Activated CD4-positive, alpha-beta T cell treated with anti-CD3 and anti-CD28 coated beads for 36 hours (primary cell): ENCODE results near the gene TMEM129. TPM values are rescaled to one million over a fixed set of nuclear protein-coding genes. Genes with fewer than 3 reads are reported as not detected.

Source experiments
- ATAC-seq: fragments of 200-7000 bp; cut with Tn5 transposase; one replicate; pipeline ENCODE4 v1.10.0; 2021; ENCODE audit warnings: mild to moderate bottlenecking, moderate library complexity
- CTCF ChIA-PET: fragments of 350-600 bp; sonication (Branson Sonifier 250); formaldehyde crosslinking; loops from one replicate; lab custom pipeline; 2021; ENCODE audit warnings: antibody characterized with exemption; lab: Charles Lee
- POLR2A ChIA-PET: fragments of 350-600 bp; sonication (Branson Sonifier 250); formaldehyde crosslinking; loops from one replicate; lab custom pipeline; 2021; ENCODE audit warnings: antibody characterized with exemption, inconsistent platforms; lab: Charles Lee
- DNase-seq: peaks from one replicate; pipeline ENCODE4 v3.0.0-alpha.2; 2020
- H3K27ac Mint-ChIP-seq: one replicate; pipeline ENCODE4 v1.8.0; 2021; ENCODE audit warnings: mixed read lengths
- H3K27me3 Mint-ChIP-seq: one replicate; pipeline ENCODE4 v1.8.0; 2021; ENCODE audit warnings: mixed read lengths
- H3K36me3 Mint-ChIP-seq: one replicate; pipeline ENCODE4 v1.8.0; 2021; ENCODE audit warnings: low read depth, mixed read lengths
- H3K4me1 Mint-ChIP-seq: one replicate; pipeline ENCODE4 v1.8.0; 2021; ENCODE audit warnings: mixed read lengths
- H3K4me3 Mint-ChIP-seq: one replicate; pipeline ENCODE4 v1.8.0; 2021; ENCODE audit warnings: mild to moderate bottlenecking, moderate library complexity, mixed read lengths
- H3K9me3 Mint-ChIP-seq: one replicate; pipeline ENCODE4 v1.8.0; 2021; ENCODE audit warnings: low read depth, mixed read lengths
- intact Hi-C, 2 experiments: fragments of 100-400 bp; cut with DNase I in 1 of 2; cut with micrococcal nuclease in 1 of 2; formaldehyde crosslinking; loops; one replicate each; pipeline versions ENCODE4 v1.14.2 to v1.15.1; 2022 to 2024; cut with DNase I, micrococcal nuclease
- total RNA-seq, 2 experiments: library from RNA; stranded (reverse); gene quantifications; one replicate each; pipeline ENCODE4 v1.2.3, GENCODE V29; 2021

The TMEM129 gene
- total RNA-seq, 2 experiments from 2014 or later, result 13.7 to 14.6 TPM

DNA sequence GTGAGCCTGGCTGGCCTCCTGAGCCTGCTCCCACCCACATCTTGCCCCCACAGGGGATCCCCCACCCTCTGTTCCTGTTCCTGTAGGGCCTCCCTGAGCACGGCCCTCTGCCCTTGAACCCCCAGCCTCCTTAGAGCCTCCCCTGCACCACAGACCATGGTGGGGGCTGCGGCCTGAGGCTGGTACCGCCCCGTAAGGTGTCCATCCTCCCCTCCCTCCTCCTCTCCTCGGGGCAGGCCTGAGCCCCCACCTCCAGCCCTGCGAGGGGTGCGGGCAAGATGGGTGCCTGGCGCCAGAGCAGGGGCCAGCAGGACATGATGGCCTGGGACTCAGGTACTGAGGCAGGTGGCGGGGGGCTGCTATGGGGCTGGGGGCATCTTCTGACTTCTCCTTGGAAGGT, 43.5 kb upstream of the TMEM129 start:
- no peak overlapping the region for H3K27ac Mint-ChIP-seq
- CTCF ChIA-PET, result no interaction called here

DNA sequence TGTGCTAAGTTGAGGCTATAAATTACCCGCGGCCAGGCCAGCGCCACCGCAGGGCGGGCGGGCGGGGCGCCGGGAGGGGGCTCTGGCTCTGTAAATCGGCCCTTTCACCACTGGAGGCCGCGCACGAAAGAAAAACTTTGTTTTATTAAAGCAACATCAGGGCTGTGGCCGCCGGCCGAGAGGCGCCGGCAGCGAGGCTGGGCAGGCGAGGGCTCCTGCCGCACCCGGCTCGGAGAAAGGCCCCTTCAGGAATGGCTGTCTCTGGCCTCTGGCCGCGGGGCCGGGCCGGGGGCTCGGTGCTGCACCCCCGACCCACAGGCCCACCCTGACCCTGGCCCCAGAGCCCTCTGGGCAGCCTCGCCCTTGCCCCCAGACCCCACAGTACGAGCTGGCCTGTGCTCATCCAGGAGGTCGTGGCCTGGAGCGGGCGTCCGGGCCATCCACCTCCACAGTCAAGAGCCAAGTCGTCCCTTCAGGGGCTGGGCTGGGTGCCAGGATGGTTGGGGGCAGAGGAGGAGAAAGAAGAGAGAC, 42.5 kb upstream of the TMEM129 start:
- no peaks in the 10 kb centered on the region for H3K4me1 Mint-ChIP-seq
- intact Hi-C loops, result no loop called here

More for the DNA sequence above, 43.5 kb upstream of the TMEM129 start:
- Mint-ChIP-seq H3K36me3 (no peaks in the 10 kb centered on the region), H3K9me3 (no peaks in the 10 kb centered on the region), H3K27me3 (peaks cover 17% of the 10 kb centered on the region), H3K4me1 (no peaks in the 10 kb centered on the region), H3K4me3 (no peak overlapping the region)
- intact Hi-C loops, result no loop called here
- POLR2A ChIA-PET, result no interaction called here
- ATAC-seq (no peak), DNase-seq (no peak)

DNA sequence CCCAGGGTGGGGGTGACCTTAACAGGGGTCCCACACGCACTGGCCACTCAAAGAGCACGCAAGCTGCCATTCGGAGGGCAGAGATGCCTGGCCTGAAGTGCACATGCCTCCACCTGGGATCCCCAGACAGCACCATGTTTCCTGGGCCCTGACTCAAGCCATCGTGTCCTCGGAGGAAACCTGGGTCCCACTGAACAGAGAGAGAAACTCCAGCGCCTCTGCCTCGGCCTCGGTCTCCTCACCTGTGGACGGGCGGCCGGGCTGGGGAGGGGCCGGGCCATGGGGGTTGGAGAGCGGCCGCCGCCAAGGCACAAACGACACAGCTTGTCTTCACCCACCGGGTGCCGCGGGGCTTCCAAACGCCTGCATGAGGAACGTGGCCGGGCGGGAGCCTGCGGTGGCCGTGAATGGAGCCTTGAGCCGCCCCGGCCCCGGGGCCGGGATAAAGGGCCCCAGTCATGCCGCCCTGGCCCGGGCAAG, 42.0 kb upstream of the TMEM129 start:
- ATAC-seq, result no peak
- Mint-ChIP-seq H3K27me3 (peaks cover 14% of the 10 kb centered on the region), H3K9me3 (no peaks in the 10 kb centered on the region), H3K4me1 (no peaks in the 10 kb centered on the region), H3K36me3 (no peaks in the 10 kb centered on the region), H3K27ac (no peak overlapping the region), H3K4me3 (no peak overlapping the region)
- CTCF ChIA-PET, result interaction anchor here (0.5 kb wide), 1 partner anchor 45 kb away, joined by 3 read pairs; no protein-coding TSS in a partner anchor
- POLR2A ChIA-PET, result no interaction called here
- intact Hi-C loops, result no loop called here
- DNase-seq, result no peak

More for the DNA sequence above, 42.5 kb upstream of the TMEM129 start:
- no peaks in the 10 kb centered on the region for H3K9me3 Mint-ChIP-seq
- ChIA-PET POLR2A (no interaction called here), CTCF (interaction anchor here (0.5 kb wide), 1 partner anchor 44 kb away, joined by 3 read pairs; no protein-coding TSS in a partner anchor)
- H3K27me3 Mint-ChIP-seq, result peaks cover 17% of the 10 kb centered on the region
- H3K27ac Mint-ChIP-seq, result no peak overlapping the region
- no peaks in the 10 kb centered on the region for H3K36me3 Mint-ChIP-seq
- DNase-seq (no peak), ATAC-seq (no peak)
- H3K4me3 Mint-ChIP-seq, result no peak overlapping the region

DNA sequence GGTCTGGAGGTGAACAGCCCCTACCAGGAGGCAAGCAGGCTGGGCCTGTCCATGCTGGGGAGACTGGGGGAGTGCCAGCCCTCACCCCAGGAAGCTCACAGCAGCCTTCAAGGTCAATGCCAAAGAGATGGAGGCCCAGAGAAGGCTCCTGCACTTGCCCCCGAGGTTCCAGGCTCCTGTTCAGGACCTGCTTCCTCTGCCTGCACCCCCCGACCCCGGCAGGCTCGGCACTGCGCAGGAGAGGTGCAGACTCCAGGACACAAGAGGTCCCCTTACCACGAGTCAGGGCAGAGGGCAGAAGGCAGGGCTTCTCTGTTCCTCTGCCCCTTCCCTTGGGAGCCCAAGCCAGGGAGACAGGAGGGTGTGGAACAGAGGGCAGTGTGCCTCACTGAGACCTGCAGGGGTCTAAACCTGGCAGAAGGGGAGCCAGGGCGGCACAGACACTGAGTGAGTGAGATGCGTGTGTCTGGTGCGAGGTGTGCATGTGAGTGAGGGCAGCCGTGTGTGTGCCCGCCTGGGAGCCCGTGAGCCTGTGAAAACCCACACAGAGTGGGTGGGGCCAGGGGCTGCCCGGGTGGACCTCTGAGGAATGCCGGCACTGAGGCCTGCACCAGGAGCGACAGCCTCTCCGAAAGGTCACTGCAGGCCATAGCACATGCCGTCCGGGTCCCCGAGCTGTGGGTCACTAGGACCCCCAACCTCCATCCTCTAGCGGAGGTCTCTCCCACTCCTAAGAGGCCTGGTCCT, 41.3 kb upstream of the TMEM129 start:
- CTCF ChIA-PET, result no interaction called here
- no peak overlapping the region for H3K27ac Mint-ChIP-seq
- H3K9me3 Mint-ChIP-seq, result no peaks in the 10 kb centered on the region
- no peak for DNase-seq
- POLR2A ChIA-PET, result no interaction called here
- H3K36me3 Mint-ChIP-seq, result no peaks in the 10 kb centered on the region
- ATAC-seq, result no peak
- H3K4me3 Mint-ChIP-seq, result no peak overlapping the region
- peaks cover 11% of the 10 kb centered on the region for H3K27me3 Mint-ChIP-seq
- intact Hi-C loops, result no loop called here
- H3K4me1 Mint-ChIP-seq, result no peaks in the 10 kb centered on the region

DNA sequence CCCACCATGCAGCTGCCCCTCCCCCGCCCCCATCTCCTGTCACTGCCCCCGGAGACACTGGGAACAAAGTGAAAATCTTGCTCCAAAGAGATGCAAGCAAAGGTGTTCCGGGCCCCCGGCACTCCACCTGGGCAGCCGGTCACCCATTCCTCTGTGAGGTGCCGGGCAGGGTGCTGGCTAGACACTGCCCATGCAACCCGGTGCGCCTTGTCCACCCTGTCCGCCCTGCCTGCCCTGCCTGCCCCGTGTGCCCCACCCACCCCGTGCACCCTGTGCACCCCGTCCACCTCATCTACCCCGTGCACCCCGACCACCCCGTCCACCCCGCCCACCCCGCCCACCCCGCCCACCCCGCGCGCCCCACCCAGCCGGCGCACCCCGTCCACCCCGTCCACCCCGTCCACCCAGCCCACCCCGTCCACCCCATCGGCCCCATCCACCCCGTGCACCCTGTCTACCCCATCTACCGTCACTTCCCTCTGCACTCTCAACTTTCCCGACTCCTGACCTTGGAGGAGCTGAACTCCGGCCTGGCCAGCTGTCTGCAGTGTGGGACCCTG, 40.1 kb upstream of the TMEM129 start:
- ChIA-PET CTCF (no interaction called here), POLR2A (no interaction called here)
- no peak for DNase-seq
- intact Hi-C loops, result no loop called here
- Mint-ChIP-seq H3K4me1 (no peaks in the 10 kb centered on the region), H3K27me3 (peaks cover 11% of the 10 kb centered on the region), H3K36me3 (no peaks in the 10 kb centered on the region), H3K9me3 (no peaks in the 10 kb centered on the region), H3K4me3 (no peak overlapping the region), H3K27ac (no peak overlapping the region)
- no peak for ATAC-seq

DNA sequence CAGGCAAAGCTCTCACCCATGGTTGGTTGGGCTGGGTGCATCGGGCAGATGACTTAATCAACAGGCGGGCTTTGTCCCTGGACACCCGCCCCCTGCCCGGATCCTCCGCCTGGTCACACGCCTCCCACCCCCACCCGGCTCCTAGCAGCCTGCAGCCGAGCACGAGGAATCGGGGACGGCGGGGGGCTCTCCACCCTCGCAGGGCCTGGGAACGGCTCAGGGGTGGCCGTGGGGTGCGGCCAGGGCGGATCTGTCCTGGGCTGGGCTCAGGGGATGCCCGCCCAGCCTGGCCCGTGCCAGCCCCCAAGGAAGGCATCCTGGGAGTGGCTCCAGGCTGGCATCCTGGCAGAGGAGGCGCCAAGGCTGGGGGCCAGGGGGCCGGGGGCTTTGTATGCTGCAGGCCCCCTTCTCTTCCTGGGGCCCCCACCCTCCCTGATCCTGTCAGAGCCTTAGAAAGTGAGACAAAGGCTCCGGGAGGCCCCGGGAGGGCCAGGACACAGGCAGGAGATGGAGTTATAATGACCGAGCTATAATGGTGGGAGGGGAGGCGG, 39.5 kb upstream of the TMEM129 start:
- H3K36me3 Mint-ChIP-seq, result no peaks in the 10 kb centered on the region
- intact Hi-C loops, result no loop called here
- H3K9me3 Mint-ChIP-seq, result no peaks in the 10 kb centered on the region
- no peaks in the 10 kb centered on the region for H3K4me1 Mint-ChIP-seq
- H3K27ac Mint-ChIP-seq, result no peak overlapping the region
- DNase-seq, result no peak
- ATAC-seq, result no peak
- CTCF ChIA-PET, result no interaction called here
- POLR2A ChIA-PET, result no interaction called here
- H3K27me3 Mint-ChIP-seq, result peaks cover 11% of the 10 kb centered on the region
- H3K4me3 Mint-ChIP-seq, result no peak overlapping the region

DNA sequence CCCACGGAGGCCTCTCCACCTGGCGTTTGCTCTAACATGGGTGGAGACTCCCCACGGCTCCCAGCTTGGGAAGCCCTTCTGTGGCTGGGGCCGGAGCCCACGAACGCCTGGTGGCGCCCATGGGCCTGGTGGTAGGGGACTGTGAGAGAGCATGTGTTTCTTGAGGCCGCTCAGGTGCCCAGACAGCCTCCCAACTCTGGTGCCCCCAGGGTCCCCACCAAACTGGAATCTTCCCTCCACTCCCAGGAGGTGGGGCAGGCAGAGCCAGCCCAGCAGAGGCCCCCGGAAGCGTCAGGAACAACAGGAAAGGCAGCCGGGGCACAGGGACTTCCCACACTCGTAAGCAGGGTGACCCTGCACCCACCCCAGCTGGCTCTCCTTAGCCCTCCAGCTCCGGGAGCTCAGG, 38.7 kb upstream of the TMEM129 start:
- CTCF ChIA-PET, result interaction anchor here (0.6 to 1.0 kb wide), 3 partner anchors 11 to 630 kb away, joined by 4 to 5 read pairs (median 4); no protein-coding TSS in a partner anchor
- Mint-ChIP-seq H3K27ac (no peak overlapping the region), H3K9me3 (no peaks in the 10 kb centered on the region)

DNA sequence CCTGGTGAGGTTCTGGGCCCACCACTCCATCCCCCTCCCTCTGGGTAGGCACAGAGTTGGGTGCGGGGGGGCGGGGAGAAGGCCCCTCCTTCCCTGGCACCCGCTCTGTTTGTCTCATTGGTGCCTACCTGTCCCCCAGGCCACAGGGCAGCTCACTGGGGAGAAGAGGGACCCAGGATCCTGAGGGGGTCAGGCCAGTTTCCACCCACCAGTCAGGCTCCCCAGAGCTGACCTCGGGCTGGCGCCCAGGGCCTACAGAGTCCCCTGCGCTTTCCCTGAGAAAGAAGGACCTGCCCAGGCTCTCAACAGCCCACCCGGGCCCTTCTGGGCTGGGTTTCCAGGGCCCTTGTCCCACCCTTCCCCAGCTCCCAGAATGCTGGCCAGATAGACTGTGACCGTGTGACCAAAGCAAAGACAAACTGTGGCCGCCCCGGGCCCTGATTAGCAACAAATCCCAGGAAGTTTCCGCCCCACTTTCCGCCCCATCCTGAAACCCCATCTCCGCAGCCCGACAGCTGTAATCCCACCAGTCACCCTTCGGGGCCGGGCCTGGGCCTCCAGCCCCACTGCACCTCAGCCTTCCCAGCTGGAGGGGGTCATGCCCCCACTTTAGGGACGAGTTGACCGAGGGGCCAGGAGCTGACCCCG, 38.2 kb upstream of the TMEM129 start:
- Mint-ChIP-seq H3K4me3 (no peak overlapping the region), H3K4me1 (no peaks in the 10 kb centered on the region), H3K27me3 (peaks cover 7% of the 10 kb centered on the region), H3K9me3 (no peaks in the 10 kb centered on the region), H3K27ac (no peak overlapping the region), H3K36me3 (no peaks in the 10 kb centered on the region)
- intact Hi-C loops, result no loop called here
- ChIA-PET POLR2A (no interaction called here), CTCF (interaction anchor here (0.6 to 1.0 kb wide), 3 partner anchors 11 to 629 kb away, joined by 4 to 5 read pairs (median 4); no protein-coding TSS in a partner anchor)
- DNase-seq (no peak), ATAC-seq (no peak)

More for the DNA sequence above, 38.7 kb upstream of the TMEM129 start:
- POLR2A ChIA-PET, result no interaction called here
- H3K27me3 Mint-ChIP-seq, result peaks cover 8% of the 10 kb centered on the region
- no peaks in the 10 kb centered on the region for H3K4me1 Mint-ChIP-seq
- H3K4me3 Mint-ChIP-seq, result no peak overlapping the region
- ATAC-seq, result no peak
- no peaks in the 10 kb centered on the region for H3K36me3 Mint-ChIP-seq
- intact Hi-C loops, result no loop called here
- no peak for DNase-seq

DNA sequence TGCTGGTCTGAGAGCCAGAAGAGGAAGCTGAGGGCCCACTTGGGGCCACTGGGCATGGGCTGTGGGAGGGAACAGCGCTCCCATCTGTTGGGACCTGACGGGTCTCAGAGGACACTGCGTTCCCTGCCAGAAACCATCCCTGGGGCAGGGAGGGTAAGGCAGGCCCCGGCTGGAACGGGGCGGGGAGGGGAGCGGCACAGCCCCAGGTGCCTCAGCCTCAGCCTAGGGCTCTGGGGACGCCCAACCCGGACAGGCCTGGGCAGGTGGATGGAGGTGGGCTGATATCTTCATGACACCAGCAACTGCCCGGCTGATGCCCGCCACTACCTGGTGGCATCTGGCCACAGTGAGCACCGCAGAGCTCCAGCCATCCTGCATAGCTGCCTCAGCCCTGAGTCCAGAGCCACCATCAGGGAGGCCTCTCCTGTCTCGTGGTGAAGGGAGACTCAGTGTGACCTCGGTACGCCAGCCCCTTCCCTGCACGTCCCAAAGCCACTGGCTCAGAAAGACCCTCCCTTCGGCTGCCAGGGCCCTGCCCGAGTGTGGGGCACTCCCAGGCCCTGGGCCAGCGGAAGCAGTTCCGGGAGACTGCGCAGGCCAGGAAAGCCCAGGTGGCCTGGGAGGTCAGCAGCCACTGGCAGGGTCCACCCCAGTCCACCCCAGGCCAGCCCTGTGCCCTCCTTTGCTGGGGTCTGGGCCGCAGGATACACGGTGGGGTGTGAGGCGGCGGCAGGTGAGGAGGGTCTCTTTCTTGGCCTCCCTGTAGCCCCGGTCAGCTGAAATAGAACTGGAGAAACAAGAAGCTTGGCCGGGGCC, 37.4 kb upstream of the TMEM129 start:
- intact Hi-C loops, result no loop called here
- ChIA-PET POLR2A (no interaction called here), CTCF (no interaction called here)
- H3K9me3 Mint-ChIP-seq, result no peaks in the 10 kb centered on the region
- DNase-seq (no peak), ATAC-seq (no peak)
- H3K4me3 Mint-ChIP-seq, result no peak overlapping the region
- H3K4me1 Mint-ChIP-seq, result no peaks in the 10 kb centered on the region
- no peaks in the 10 kb centered on the region for H3K36me3 Mint-ChIP-seq
- no peak overlapping the region for H3K27ac Mint-ChIP-seq
- peaks cover 2% of the 10 kb centered on the region for H3K27me3 Mint-ChIP-seq

DNA sequence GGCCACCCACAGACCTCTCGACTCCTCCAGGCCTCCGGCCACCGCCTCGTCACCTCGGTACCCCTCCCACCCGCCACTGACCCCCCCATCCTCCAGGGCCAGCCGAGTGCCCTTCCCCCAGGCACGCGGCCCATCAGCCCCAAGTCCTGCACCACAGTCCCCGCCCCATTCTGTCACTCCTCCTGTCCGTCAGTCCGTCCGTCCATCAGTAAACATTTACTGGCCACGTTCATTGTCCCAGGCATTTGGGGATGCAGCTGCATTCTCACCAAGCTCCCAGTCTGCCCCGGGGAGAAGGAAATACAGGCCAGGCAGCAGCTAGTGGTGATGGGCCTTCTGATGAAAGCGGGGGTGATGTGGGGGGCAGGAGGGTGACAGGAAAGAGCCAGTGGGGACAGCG, 36.7 kb upstream of the TMEM129 start:
- no peak for ATAC-seq
- intact Hi-C loops, result no loop called here
- POLR2A ChIA-PET, result no interaction called here
- Mint-ChIP-seq H3K4me3 (no peak overlapping the region), H3K4me1 (peaks cover 3% of the 10 kb centered on the region), H3K36me3 (no peaks in the 10 kb centered on the region), H3K27me3 (peaks cover 2% of the 10 kb centered on the region), H3K27ac (no peak overlapping the region), H3K9me3 (no peaks in the 10 kb centered on the region)
- no peak for DNase-seq
- CTCF ChIA-PET, result interaction anchor here (0.6 kb wide), 1 partner anchor 851 kb away, joined by 3 read pairs; no protein-coding TSS in a partner anchor
